GM12873 (cell line): ENCODE results near the gene HSPBP1.

Source experiments
- CTCF ChIP-seq: IDR thresholded peaks from 2 replicates; pipeline ENCODE4 v1.5.1; 2012; ENCODE audit warnings: low read depth, mild to moderate bottlenecking, moderate library complexity, low read length, control low read depth; ENCODE audit not compliant: insufficient read depth; ENCODE audit errors: missing control alignments

Gene HSPBP1

DNA sequence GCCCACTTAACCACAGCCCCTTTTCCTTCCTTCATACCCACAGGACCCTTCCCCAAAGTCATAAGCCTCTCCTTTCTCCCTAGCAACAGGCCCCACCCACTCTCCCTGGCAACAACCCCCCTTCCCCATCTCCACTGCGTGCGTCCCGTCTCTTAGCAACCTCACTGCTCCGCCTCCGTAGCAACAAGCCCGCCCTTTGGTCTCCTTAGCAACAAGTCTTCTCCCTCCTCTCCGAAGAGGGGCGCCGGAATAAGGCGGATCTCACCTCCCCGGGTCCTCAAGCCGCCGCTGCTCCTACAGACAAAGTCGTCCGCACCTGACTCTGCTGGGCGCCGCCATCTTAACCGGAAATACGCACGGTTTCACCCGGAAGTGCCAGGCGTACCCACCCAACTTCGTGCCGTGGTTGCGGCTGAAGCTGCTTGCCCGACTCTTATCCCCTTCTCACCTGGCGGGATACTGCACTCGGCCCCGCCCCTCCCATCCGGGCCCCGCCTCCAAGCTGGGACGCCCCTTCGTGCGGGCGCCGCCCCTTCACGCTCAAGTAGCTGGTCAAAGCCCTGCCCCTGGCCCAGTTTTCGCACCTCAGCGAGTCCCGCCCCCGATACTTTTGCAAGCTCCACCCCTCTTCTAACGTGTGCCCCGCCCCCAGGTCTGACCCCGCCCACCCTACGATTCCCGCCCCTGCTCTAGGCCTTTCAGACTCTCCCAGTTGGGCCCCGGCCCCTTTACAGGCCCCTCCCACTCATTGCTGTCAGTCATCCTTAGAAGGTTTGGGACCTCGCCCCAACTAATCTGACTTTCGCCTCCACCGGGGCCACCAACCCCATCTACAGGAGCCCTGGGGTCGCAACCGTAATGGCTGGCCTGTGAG is at the start of gene HSPBP1:
Gene HSPBP1, minus strand, starts transcription at position 341 of the 874 bp plus-strand sequence. CDS start 502 bp downstream, outside the sequence.
- TF ChIP-seq CTCF, result no peak

- no peak for TF ChIP-seq CTCF
Measured at GRCh38 chr19:55325172-55325571, 45.3 kb upstream of the HSPBP1 start, which contains the start of gene TMEM150B. Gene TMEM150B, minus strand, starts transcription at chr19:55325341. Its CDS starts 4,305 bp downstream, at chr19:55321036.

GRCh38 chr19:55324662-55325061 is 44.8 kb upstream of the HSPBP1 start:
- TF ChIP-seq CTCF, result no peak

DNA sequence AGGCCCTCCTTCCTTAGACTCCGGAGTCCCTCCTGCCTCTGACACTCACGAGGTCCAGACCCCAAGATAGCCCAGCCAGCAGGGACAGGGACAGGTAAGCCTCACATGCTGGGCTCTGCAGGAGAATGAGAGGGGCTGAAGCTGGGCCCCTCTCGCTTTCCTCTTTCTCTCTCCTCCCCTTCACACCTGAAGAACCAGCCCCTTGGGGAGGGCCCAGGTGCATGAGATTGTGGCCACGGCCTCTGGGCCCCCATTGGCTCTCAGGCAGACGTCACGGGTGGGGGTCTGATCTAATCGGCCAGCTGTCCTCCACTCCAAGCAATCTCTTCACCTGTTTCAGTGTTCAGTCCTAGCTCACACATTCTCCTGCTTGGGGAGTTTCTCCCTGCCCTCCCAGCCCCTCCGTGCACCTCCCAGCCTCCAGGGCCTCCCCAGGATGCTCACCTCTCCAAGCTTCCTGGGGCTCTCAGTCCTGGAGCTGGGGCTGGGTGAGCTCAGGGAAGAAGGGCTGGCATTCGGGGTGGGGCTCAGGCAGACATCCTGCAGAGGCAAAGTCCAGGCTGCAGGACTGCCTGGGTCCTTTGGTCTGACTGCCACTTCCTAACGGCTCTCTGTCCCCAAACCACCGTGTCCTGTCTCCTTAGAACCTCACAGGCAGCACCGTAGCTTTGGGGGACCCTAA is 42.4 kb upstream of the HSPBP1 start:
- no peak for TF ChIP-seq CTCF

DNA sequence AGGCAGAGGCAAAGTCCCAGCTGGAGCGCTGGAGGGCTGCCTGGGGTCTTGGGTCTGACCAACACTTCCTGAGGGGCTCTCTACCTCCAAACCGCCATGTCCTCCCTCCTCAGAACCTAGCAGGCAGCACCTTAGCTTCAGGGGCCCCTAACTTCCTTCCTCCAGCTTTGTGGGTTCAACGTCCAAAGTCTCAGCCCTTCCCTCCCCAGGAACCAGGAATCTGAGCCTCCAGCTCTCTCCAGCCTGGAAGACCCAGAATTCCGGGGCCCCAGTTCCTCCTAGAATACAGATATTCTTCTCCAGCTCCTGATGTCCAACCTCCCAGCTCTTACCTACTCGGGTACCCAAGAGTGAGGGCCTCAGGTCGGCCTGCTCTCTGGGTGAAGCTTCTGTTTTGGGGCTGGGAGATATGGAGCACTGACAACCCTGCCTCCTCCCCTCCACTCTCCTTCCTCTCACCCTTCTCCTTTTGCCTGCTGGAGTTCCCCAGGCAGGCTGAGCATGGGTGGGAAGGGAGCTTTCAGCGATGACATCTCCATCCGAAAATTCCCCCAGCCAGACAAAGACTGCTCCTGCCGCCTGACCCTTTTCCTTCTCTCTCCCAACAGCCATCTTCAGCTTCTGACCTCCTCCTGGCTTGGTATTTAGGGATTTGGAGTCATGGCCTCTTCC is 41.7 kb upstream of the HSPBP1 start:
- no peak for TF ChIP-seq CTCF

- no peak for TF ChIP-seq CTCF
Measured at GRCh38 chr19:55320844-55321419, 41.0 kb upstream of the HSPBP1 start.
